NB4 (cell line): ENCODE results near the gene GUSB.

Source experiments
- DNase-seq: peaks from one replicate; pipeline ENCODE4 v3.0.0; 2010; ENCODE audit warnings: low read depth
- H3K4me3 ChIP-seq: one replicate; pipeline ENCODE4 v1.5.1; 2011; ENCODE audit warnings: mild to moderate bottlenecking, low read depth, low read length, moderate library complexity
- MAX ChIP-seq: IDR thresholded peaks from 2 replicates; pipeline ENCODE4 v1.6.1; 2011; ENCODE audit warnings: low read depth, low read length
- MYC ChIP-seq: IDR thresholded peaks from 2 replicates; pipeline ENCODE4 v1.6.1; 2011; ENCODE audit warnings: low read depth, low read length
- POLR2A ChIP-seq: IDR thresholded peaks from 2 replicates; pipeline ENCODE4 v1.6.1; 2011; ENCODE audit warnings: mild to moderate bottlenecking; ENCODE audit not compliant: insufficient read length; ENCODE audit errors: extremely low read depth
- TF ChIP-seq, protein P1 (sequence below): IDR thresholded peaks from one replicate; pipeline ENCODE4 v1.5.1; 2012; ENCODE audit warnings: low read depth, low read length

GUSB gene

DNA sequence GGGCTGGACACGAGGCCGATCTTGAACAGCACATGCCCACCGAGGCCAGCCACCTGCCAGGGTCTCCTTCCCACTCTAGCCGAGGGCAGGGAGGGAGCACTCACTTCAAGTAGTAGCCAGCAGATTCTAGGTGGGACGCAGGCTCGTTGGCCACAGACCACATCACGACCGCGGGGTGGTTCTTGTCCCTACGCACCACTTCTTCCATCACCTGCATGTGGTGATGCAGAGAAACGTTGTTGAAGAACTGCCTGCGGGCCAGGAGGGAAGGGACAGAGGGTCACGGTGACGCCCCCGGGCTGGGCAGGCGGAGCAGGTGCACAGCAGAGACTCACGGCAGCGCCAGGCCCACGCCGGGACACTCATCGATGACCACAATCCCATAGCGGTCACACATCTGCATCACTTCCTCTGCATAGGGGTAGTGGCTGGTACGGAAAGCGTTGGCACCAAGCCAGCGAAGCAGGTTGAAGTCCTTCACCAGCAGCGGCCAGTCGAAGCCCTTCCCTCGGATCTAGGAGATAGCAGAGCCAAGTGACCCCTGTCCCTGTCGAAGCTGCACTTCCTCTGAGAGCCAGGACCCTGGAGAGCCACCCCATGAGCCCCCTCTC lies 7.7 kb downstream of the GUSB start:
- TF ChIP-seq POLR2A (no peak), MYC (no peak), MAX (no peak)
- TF ChIP-seq, protein P1, sequence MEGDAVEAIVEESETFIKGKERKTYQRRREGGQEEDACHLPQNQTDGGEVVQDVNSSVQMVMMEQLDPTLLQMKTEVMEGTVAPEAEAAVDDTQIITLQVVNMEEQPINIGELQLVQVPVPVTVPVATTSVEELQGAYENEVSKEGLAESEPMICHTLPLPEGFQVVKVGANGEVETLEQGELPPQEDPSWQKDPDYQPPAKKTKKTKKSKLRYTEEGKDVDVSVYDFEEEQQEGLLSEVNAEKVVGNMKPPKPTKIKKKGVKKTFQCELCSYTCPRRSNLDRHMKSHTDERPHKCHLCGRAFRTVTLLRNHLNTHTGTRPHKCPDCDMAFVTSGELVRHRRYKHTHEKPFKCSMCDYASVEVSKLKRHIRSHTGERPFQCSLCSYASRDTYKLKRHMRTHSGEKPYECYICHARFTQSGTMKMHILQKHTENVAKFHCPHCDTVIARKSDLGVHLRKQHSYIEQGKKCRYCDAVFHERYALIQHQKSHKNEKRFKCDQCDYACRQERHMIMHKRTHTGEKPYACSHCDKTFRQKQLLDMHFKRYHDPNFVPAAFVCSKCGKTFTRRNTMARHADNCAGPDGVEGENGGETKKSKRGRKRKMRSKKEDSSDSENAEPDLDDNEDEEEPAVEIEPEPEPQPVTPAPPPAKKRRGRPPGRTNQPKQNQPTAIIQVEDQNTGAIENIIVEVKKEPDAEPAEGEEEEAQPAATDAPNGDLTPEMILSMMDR, result no peak
- DNase-seq, result no peak
- H3K4me3 ChIP-seq, result no peak overlapping the region

GRCh38 chr7:65972976-65973375 lies 9.0 kb downstream of the GUSB start:
- TF ChIP-seq, protein P1, result no peak
- TF ChIP-seq MYC (no peak), MAX (no peak), POLR2A (no peak)
- DNase-seq, result no peak
- no peak overlapping the region for H3K4me3 ChIP-seq

DNA sequence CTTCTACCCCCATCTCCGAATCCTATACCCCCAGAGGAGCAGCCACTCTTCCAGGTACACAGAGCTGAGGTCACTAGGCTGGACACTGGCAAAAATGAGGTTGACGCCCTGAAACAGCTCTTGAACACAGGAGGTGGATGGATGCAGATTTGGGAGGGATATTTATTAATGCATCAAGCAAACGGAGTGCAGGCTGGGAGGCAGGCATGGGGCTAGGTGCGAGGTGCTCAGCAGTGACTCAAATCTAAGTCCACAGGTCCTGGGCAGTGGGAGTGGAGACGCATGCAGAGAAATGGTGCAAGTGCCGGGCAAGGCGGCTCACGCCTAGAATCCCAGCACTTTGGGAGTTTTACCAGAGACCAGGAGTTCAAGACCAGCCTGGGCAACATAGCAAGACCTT lies 11.0 kb downstream of the GUSB start:
- TF ChIP-seq MYC (no peak), POLR2A (no peak), MAX (no peak)
- TF ChIP-seq, protein P1, result no peak
- DNase-seq, result no peak
- H3K4me3 ChIP-seq, result no peak overlapping the region

GRCh38 chr7:65968256-65969185 lies 13.5 kb downstream of the GUSB start:
- DNase-seq, result no peak
- no peak overlapping the region for H3K4me3 ChIP-seq
- no peak for TF ChIP-seq MAX
- TF ChIP-seq, protein P1, result no peak

DNA sequence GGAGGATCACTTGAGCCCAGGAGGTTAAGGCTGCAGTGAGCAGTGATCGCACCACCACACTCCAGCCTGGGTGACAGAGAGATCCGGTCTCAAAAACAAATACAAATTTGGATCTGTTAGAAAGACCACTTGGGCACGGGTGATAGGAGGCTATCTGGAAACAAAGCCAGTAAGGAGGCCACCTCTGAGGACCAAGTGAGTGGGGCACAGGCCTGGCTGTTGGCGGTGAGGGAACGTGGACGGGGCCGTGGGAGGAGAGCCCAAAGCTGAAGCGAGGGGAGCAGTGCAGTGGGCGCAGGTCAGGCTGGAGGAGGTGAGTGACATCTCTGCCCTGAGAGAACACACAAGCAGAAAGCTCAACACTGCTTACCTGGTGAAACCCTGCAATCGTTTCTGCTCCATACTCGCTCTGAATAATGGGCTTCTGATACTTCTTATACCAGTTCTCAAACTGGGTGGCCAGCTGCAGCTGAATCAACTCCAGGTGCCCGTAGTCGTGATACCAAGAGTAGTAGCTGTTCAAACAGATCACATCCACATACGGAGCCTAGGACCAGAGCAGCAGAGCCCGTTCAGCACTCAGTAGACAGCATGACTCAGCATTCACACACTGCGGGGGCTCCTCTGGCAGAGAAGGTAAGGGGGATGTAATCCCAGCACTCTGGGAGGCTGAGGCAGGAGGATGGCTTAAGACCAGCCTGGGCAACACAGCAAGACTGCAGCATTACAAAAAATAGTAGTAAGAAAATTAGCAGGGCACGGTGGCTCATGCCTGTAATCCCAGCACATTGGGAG lies 14.5 kb downstream of the GUSB start:
- no peak for DNase-seq
- H3K4me3 ChIP-seq, result no peak overlapping the region
- TF ChIP-seq, protein P1, result no peak
- TF ChIP-seq POLR2A, result no peak
- TF ChIP-seq MYC, result no peak
- no peak for TF ChIP-seq MAX
